A549 treated with CORT108297 at 1 μM for 4 hours (cell line): Measurements from ENCODE around the gene ACER2. TPM values are rescaled to one million over a fixed set of nuclear protein-coding genes. Genes with fewer than 3 reads are reported as not detected.

Experiments
- total RNA-seq: library from RNA; stranded (reverse); fragments of 200-300 nt; extraction: Qiagen RNA extraction; gene quantifications from 5 replicates; pipeline ENCODE4 v1.2.3, GENCODE V29; 2022

Gene ACER2
- total RNA-seq, result 2.0 to 3.2 TPM (median 2.5 TPM) in 5 replicates

DNA sequence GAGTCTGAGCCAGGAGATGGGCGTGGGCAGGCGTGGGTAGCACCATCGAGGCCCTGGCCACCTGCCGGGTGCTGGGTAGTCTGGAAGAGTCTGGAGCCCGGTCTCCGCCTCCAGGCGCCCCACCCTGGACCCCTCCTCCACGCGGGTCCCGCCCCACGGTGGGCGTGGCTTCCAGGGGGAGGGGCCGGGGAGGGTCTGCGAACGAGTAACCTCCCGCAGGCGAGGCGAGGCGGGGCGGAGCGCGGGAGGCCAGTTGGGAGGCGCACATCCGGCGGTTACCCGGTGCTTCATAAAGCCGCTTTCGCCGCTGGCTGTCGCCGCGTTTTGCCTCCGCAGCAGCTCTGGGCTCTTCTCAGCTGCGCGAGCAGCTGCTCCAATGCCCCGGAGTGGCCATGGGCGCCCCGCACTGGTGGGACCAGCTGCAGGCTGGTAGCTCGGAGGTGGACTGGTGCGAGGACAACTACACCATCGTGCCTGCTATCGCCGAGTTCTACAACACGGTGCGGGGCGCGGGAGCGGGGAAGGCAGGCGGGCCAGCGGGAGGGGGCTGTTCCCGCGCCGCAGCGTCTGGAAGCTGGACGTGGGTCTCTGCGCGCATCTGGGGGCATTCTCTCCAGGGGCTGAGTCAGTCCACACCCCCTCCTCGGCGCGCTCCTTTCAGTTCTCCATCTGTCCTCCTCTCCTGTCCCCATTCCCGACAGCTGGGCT lies at the start of gene ACER2:
Gene ACER2, plus strand, starts transcription at position 317 of the 708 bp plus-strand sequence. Its CDS starts 76 bp downstream, at position 393.

Other genes starting within 250 kb of the ACER2 start
- gene DENND4C, start 178.3 kb upstream of the ACER2 start, total RNA-seq, result 14.4 to 21.5 TPM (median 16.4 TPM) in 5 replicates
- gene RPS6, start 28.8 kb upstream of the ACER2 start, total RNA-seq, result 2,115 to 2,890 TPM (median 2,698 TPM) in 5 replicates